SU-DHL-6 (cell line): ENCODE data around the gene PRADC1.

ENCODE experiments used
- EZH2phosphoT487 ChIP-seq: fragments of 200-600 bp; sonication (generic), shearing (Covaris generic); conservative IDR thresholded peaks from 2 replicates; pipeline ENCODE4 v1.6.1; 2018; ENCODE audit warnings: mild to moderate bottlenecking, antibody characterized with exemption, low read length, moderate library complexity, mixed read lengths
- TF ChIP-seq, protein P1 (sequence below): fragments of 200-600 bp; sonication (generic); IDR thresholded peaks from one replicate; pipeline ENCODE4 v1.5.1; 2017; ENCODE audit warnings: antibody characterized with exemption, mild to moderate bottlenecking, low read length, moderate library complexity; ENCODE audit not compliant: insufficient read depth, poor library complexity, severe bottlenecking

GRCh38 chr2:73268830-73269685 lies 36.0 kb upstream of the PRADC1 start:
- TF ChIP-seq, protein P1, sequence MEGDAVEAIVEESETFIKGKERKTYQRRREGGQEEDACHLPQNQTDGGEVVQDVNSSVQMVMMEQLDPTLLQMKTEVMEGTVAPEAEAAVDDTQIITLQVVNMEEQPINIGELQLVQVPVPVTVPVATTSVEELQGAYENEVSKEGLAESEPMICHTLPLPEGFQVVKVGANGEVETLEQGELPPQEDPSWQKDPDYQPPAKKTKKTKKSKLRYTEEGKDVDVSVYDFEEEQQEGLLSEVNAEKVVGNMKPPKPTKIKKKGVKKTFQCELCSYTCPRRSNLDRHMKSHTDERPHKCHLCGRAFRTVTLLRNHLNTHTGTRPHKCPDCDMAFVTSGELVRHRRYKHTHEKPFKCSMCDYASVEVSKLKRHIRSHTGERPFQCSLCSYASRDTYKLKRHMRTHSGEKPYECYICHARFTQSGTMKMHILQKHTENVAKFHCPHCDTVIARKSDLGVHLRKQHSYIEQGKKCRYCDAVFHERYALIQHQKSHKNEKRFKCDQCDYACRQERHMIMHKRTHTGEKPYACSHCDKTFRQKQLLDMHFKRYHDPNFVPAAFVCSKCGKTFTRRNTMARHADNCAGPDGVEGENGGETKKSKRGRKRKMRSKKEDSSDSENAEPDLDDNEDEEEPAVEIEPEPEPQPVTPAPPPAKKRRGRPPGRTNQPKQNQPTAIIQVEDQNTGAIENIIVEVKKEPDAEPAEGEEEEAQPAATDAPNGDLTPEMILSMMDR, result no peak
- TF ChIP-seq EZH2phosphoT487, result no peak
